PC-3 (cell line): ENCODE measurements around the gene NUP210L. TPM values are rescaled to one million over a fixed set of nuclear protein-coding genes. Genes with fewer than 3 reads are reported as not detected.

ENCODE experiments used
- ATAC-seq: fragments of 200-7000 bp; cut with Tn5 transposase; 2 replicates; pipeline ENCODE4 v1.9.1; 2020; ENCODE audit warnings: mild to moderate bottlenecking, moderate library complexity
- BruUV-seq: library from RNA; stranded (reverse); fragments of 400-500 nt; replicated peaks from 2 replicates; lab custom pipeline; 2021; lab: Mats Ljungman, UMichigan
- CTCF ChIA-PET: fragments of 300-600 bp; sonication (Branson Sonifier 250); formaldehyde crosslinking; loops from one replicate; lab custom pipeline; 2022; ENCODE audit warnings: antibody characterized with exemption; lab: Charles Lee
- POLR2A ChIA-PET: fragments of 300-600 bp; sonication (Branson Sonifier 250); formaldehyde crosslinking; loops from one replicate; lab custom pipeline; 2022; ENCODE audit warnings: antibody characterized with exemption; ENCODE audit not compliant: unreplicated experiment; lab: Charles Lee
- DNase-seq: peaks from one replicate; pipeline ENCODE4 v3.0.0-alpha.2; 2015
- H2AFZ ChIP-seq: fragments of 300-600 bp; sonication (generic); 2 replicates; pipeline ENCODE4 v1.6.0; 2016; ENCODE audit warnings: antibody characterized with exemption, low read length
- H3F3A ChIP-seq: fragments of 300-600 bp; sonication (generic); one replicate; pipeline ENCODE4 v1.6.0; 2017; ENCODE audit warnings: antibody characterized with exemption, low read length, control low read depth, mild to moderate bottlenecking; ENCODE audit not compliant: unreplicated experiment
- H3K27ac ChIP-seq: fragments of 300-600 bp; sonication (generic); 2 replicates; pipeline ENCODE4 v1.5.1; 2016; ENCODE audit warnings: mild to moderate bottlenecking, low read length
- H3K27me3 ChIP-seq: fragments of 300-600 bp; sonication (generic); 2 replicates; pipeline ENCODE4 v1.6.1; 2016; ENCODE audit warnings: low read length, mixed read lengths
- H3K36me3 ChIP-seq: fragments of 300-600 bp; sonication (generic); 2 replicates; pipeline ENCODE4 v1.6.1; 2016; ENCODE audit warnings: low read depth, mixed run types, low read length, mixed read lengths
- H3K4me1 ChIP-seq: fragments of 300-600 bp; sonication (generic); 2 replicates; pipeline ENCODE4 v1.5.1; 2016; ENCODE audit warnings: low read length; ENCODE audit not compliant: insufficient read depth
- H3K4me2 ChIP-seq: fragments of 300-600 bp; sonication (generic); 2 replicates; pipeline ENCODE4 v1.6.0; 2016; ENCODE audit warnings: low read length
- H3K4me3 ChIP-seq: fragments of 300-600 bp; sonication (generic); 2 replicates; pipeline ENCODE4 v1.5.1; 2016; ENCODE audit warnings: mild to moderate bottlenecking, low read length, mixed read lengths
- H3K79me2 ChIP-seq: fragments of 300-600 bp; sonication (generic); 2 replicates; pipeline ENCODE4 v1.6.1; 2017; ENCODE audit warnings: low read length, mixed read lengths
- H3K9ac ChIP-seq: fragments of 300-600 bp; sonication (generic); 2 replicates; pipeline ENCODE4 v1.6.0; 2016; ENCODE audit warnings: mild to moderate bottlenecking, low read length
- H3K9me2 ChIP-seq: fragments of 300-600 bp; sonication (generic); replicated peaks from 2 replicates; pipeline ENCODE4 v1.6.1; 2016; ENCODE audit warnings: mixed run types, low read length, mixed read lengths
- H3K9me3 ChIP-seq: fragments of 300-600 bp; sonication (generic); 2 replicates; pipeline ENCODE4 v1.6.1; 2016; ENCODE audit warnings: low read length, mixed read lengths
- H4K20me1 ChIP-seq: fragments of 300-600 bp; sonication (generic); 2 replicates; pipeline ENCODE4 v1.6.1; 2016; ENCODE audit warnings: low read length, mixed read lengths
- CTCF ChIP-seq: fragments of 300-600 bp; sonication (generic); conservative IDR thresholded peaks from 2 replicates; pipeline ENCODE4 v1.5.1; 2017; ENCODE audit warnings: antibody characterized with exemption, low read depth, mild to moderate bottlenecking, low read length
- EZH2 ChIP-seq: fragments of 300-600 bp; sonication (generic); IDR thresholded peaks from one replicate; pipeline ENCODE4 v1.6.1; 2017; ENCODE audit warnings: antibody characterized with exemption, mild to moderate bottlenecking, low read length; ENCODE audit not compliant: unreplicated experiment
- EZH2phosphoT487 ChIP-seq: fragments of 300-600 bp; sonication (generic); IDR thresholded peaks from 2 replicates; pipeline ENCODE4 v1.6.1; 2018; ENCODE audit warnings: mild to moderate bottlenecking, antibody characterized with exemption, low read length, borderline replicate concordance
- intact Hi-C: fragments of 100-400 bp; cut with micrococcal nuclease; formaldehyde crosslinking; loops from 2 replicates; pipeline ENCODE4 v1.9.0; 2023
- total RNA-seq: library from RNA; depleted of rRNA; stranded (reverse); fragments of >200 nt; gene quantifications from 2 replicates; pipeline ENCODE4 v1.2.3, GENCODE V29; 2014

Gene NUP210L
- total RNA-seq, 1 experiment from 2014 or later, result 0.04 TPM

GRCh38 chr1:154081386-154082126, 73.3 kb downstream of the NUP210L start:
- Histone ChIP-seq H3K9me2 (no peaks in the 10 kb centered on the region), H3K79me2 (no peaks in the 10 kb centered on the region), H3K4me2 (no peak overlapping the region), H3K36me3 (no peaks in the 10 kb centered on the region), H3F3A (no peaks in the 10 kb centered on the region), H3K27me3 (no peaks in the 10 kb centered on the region), H3K9ac (no peak overlapping the region), H4K20me1 (no peaks in the 10 kb centered on the region), H3K4me3 (no peak overlapping the region), H3K4me1 (no peaks in the 10 kb centered on the region), H3K27ac (no peak overlapping the region), H3K9me3 (0 out of 2 replicates have a peak, but pooled peaks cover 2% of the 10 kb centered on the region), H2AFZ (no peak overlapping the region)
- ATAC-seq, result no peak
- POLR2A ChIA-PET, result no interaction called here
- BruUV-seq, result no TSS peak
- intact Hi-C loops, result no loop called here
- TF ChIP-seq EZH2phosphoT487 (no peak), CTCF (no peak), EZH2 (no peak)
- DNase-seq, result no peak
- CTCF ChIA-PET, result no interaction called here

GRCh38 chr1:154076413-154076812, 78.5 kb downstream of the NUP210L start:
- no peaks in the 10 kb centered on the region for H4K20me1 ChIP-seq
- ATAC-seq (no peak), DNase-seq (no peak)
- peaks cover 13% of the 10 kb centered on the region for H3K27me3 ChIP-seq
- no peak overlapping the region for H3K27ac ChIP-seq
- no peaks in the 10 kb centered on the region for H3K36me3 ChIP-seq
- H3F3A ChIP-seq, result no peaks in the 10 kb centered on the region
- no TSS peak for BruUV-seq
- CTCF ChIA-PET, result no interaction called here
- H2AFZ ChIP-seq, result no peak overlapping the region
- no peaks in the 10 kb centered on the region for H3K9me2 ChIP-seq
- no peak overlapping the region for H3K4me3 ChIP-seq
- no peak overlapping the region for H3K4me2 ChIP-seq
- H3K9ac ChIP-seq, result no peak overlapping the region
- no peak for TF ChIP-seq EZH2phosphoT487
- TF ChIP-seq EZH2, result no peak
- no peak for TF ChIP-seq CTCF
- POLR2A ChIA-PET, result no interaction called here
- intact Hi-C loops, result no loop called here
- H3K9me3 ChIP-seq, result 0 out of 2 replicates have a peak, but pooled peaks cover 4% of the 10 kb centered on the region
- no peaks in the 10 kb centered on the region for H3K79me2 ChIP-seq
- H3K4me1 ChIP-seq, result no peaks in the 10 kb centered on the region

- BruUV-seq, result no TSS peak
- H3K36me3 ChIP-seq, result no peaks in the 10 kb centered on the region
- no peak overlapping the region for H3K4me2 ChIP-seq
- 0 out of 2 replicates have a peak, but pooled peaks cover 4% of the 10 kb centered on the region for H3K9me3 ChIP-seq
- H3K9me2 ChIP-seq, result no peaks in the 10 kb centered on the region
- ChIA-PET CTCF (no interaction called here), POLR2A (no interaction called here)
- intact Hi-C loops, result no loop called here
- H4K20me1 ChIP-seq, result no peaks in the 10 kb centered on the region
- no peak for DNase-seq
- H3K27me3 ChIP-seq, result peaks cover 15% of the 10 kb centered on the region
- no peak for ATAC-seq
- no peaks in the 10 kb centered on the region for H3F3A ChIP-seq
- no peaks in the 10 kb centered on the region for H3K79me2 ChIP-seq
- no peak overlapping the region for H3K27ac ChIP-seq
- no peak overlapping the region for H3K9ac ChIP-seq
- H3K4me1 ChIP-seq, result no peaks in the 10 kb centered on the region
- H3K4me3 ChIP-seq, result no peak overlapping the region
- no peak overlapping the region for H2AFZ ChIP-seq
- TF ChIP-seq EZH2 (no peak), CTCF (no peak), EZH2phosphoT487 (no peak)
These were observed 79.1 kb downstream of the NUP210L start for GRCh38 chr1:154075746-154076145.
